Ramos (cell line): Measurements from ENCODE around the gene PACSIN1.

Experiments used
- in situ Hi-C: fragments of 300-500 bp; cut with MboI; formaldehyde crosslinking; loops from one replicate; pipeline ENCODE4 v1.14.3; 2022; ENCODE audit warnings: low sequenced_read_pairs; ENCODE audit not compliant: unreplicated experiment

Gene PACSIN1

GRCh38 chr6:34555328-34555727, 89.5 kb downstream of the PACSIN1 start:
- in situ Hi-C loops: loop anchor here (25.0 kb wide), 1 partner anchor 582 kb away; the partner anchor contains the start of gene TCP11

- in situ Hi-C loops: loop anchor here (25.0 kb wide), 1 partner anchor 581 kb away; the partner anchor contains the start of gene TCP11
Observed at GRCh38 chr6:34556031-34556471, 90.2 kb downstream of the PACSIN1 start, which contains the start of gene SPDEF. TSS of gene SPDEF (minus strand) at chr6:34556329. CDS start at chr6:34544455, 11,874 bp downstream.

- in situ Hi-C loops: loop anchor here (25.0 kb wide), 1 partner anchor 581 kb away; the partner anchor contains the start of gene TCP11
Observed at GRCh38 chr6:34556493-34556892, 90.6 kb downstream of the PACSIN1 start.

GRCh38 chr6:34557228-34557627, 91.4 kb downstream of the PACSIN1 start:
- in situ Hi-C loops: loop anchor here (25.0 kb wide), 1 partner anchor 580 kb away; the partner anchor contains the start of gene TCP11

- in situ Hi-C loops: loop anchor here (25.0 kb wide), 1 partner anchor 579 kb away; the partner anchor contains the start of gene TCP11
Observed at GRCh38 chr6:34558172-34558714, 92.4 kb downstream of the PACSIN1 start.

GRCh38 chr6:34559651-34560365, 93.9 kb downstream of the PACSIN1 start:
- in situ Hi-C loops: loop anchor here (25.0 kb wide), 1 partner anchor 577 kb away; the partner anchor contains the start of gene TCP11

- in situ Hi-C loops: loop anchor here (25.0 kb wide), 1 partner anchor 577 kb away; the partner anchor contains the start of gene TCP11
Observed at GRCh38 chr6:34560366-34561226, 94.7 kb downstream of the PACSIN1 start.

- in situ Hi-C loops: loop anchor here (25.0 kb wide), 1 partner anchor 576 kb away; the partner anchor contains the start of gene TCP11
Observed at GRCh38 chr6:34561227-34561530, 95.3 kb downstream of the PACSIN1 start.

GRCh38 chr6:34562350-34562749, 96.5 kb downstream of the PACSIN1 start:
- in situ Hi-C loops: loop anchor here (25.0 kb wide), 1 partner anchor 575 kb away; the partner anchor contains the start of gene TCP11

- in situ Hi-C loops: loop anchor here (25.0 kb wide), 1 partner anchor 574 kb away; the partner anchor contains the start of gene TCP11
Observed at GRCh38 chr6:34562861-34563512, 97.1 kb downstream of the PACSIN1 start.

GRCh38 chr6:34563513-34563870, 97.6 kb downstream of the PACSIN1 start:
- in situ Hi-C loops: loop anchor here (25.0 kb wide), 1 partner anchor 574 kb away; the partner anchor contains the start of gene TCP11

GRCh38 chr6:34564181-34564580, 98.3 kb downstream of the PACSIN1 start:
- in situ Hi-C loops: loop anchor here (25.0 kb wide), 1 partner anchor 573 kb away; the partner anchor contains the start of gene TCP11

- in situ Hi-C loops: loop anchor here (25.0 kb wide), 1 partner anchor 572 kb away; the partner anchor contains the start of gene TCP11
Observed at GRCh38 chr6:34565722-34566137, 99.9 kb downstream of the PACSIN1 start.

- in situ Hi-C loops: loop anchor here (25.0 kb wide), 1 partner anchor 570 kb away; the partner anchor contains the start of gene TCP11
Observed at GRCh38 chr6:34566830-34567546, 101.1 kb downstream of the PACSIN1 start.

GRCh38 chr6:34568341-34569201, 102.7 kb downstream of the PACSIN1 start:
- in situ Hi-C loops: loop anchor here (25.0 kb wide), 1 partner anchor 569 kb away; the partner anchor contains the start of gene TCP11

GRCh38 chr6:34569361-34569973, 103.6 kb downstream of the PACSIN1 start:
- in situ Hi-C loops: loop anchor here (25.0 kb wide), 1 partner anchor 568 kb away; the partner anchor contains the start of gene TCP11
